Measurements from ENCODE around the gene BEGAIN. TPM values are rescaled to one million over a fixed set of nuclear protein-coding genes. Genes with fewer than 3 reads are reported as not detected.
A peak's percentile ranks its signal among the peaks of the same experiment; 100 is the strongest.

BEGAIN gene
- total RNA-seq, 8 experiments from 2014 or later: 2.6 to 16.0 (median 3.8) TPM

GRCh38 chr14:100590726-100591452 is 3.7 kb upstream of the BEGAIN start:
- Histone ChIP-seq H3K4me1 (replicated peaks in 1 of 2) (peaks cover 15 to 21% of the 10 kb centered on the region in 2 donors), H3K4me3 (no peak overlapping the region), H3K27ac (no peak overlapping the region)
- 40 to 80% (median 70%) methylated on average over 1 to 6 of the region's 14 CpGs; no CpG with 5 or more reads in 5 of the 10 experiments for WGBS, 10 experiments
- no peak for ATAC-seq (replicated peaks in 6 of 8)
- in situ Hi-C loops (cut with MboI; ENCODE audit: low pct_unique_long_range_greater_than_20kb in 2 of 9, low sequenced_read_pairs in 9 of 9, unreplicated experiment in 9 of 9): no loop called here

- no peak overlapping the region for H3K4me3 ChIP-seq
- H3K4me1 ChIP-seq (replicated peaks in 1 of 2): peaks cover 18 to 21% of the 10 kb centered on the region in 2 donors
- no peak overlapping the region for H3K27ac ChIP-seq
- 50 to 100% (median 81%) methylated on average over 1 to 8 of the region's 8 CpGs; no CpG with 5 or more reads in 1 of the 10 experiments for WGBS, 10 experiments
- no peak for ATAC-seq (replicated peaks in 6 of 8)
- in situ Hi-C loops (cut with MboI; ENCODE audit: low pct_unique_long_range_greater_than_20kb in 2 of 9, low sequenced_read_pairs in 9 of 9, unreplicated experiment in 9 of 9): no loop called here
These were observed 2.7 kb upstream of the BEGAIN start for GRCh38 chr14:100589760-100590469.

GRCh38 chr14:100589071-100589759 is 2.0 kb upstream of the BEGAIN start:
- in situ Hi-C loops (cut with MboI; ENCODE audit: low pct_unique_long_range_greater_than_20kb in 2 of 9, low sequenced_read_pairs in 9 of 9, unreplicated experiment in 9 of 9): no loop called here
- H3K27ac ChIP-seq: no peak overlapping the region
- ATAC-seq (replicated peaks in 6 of 8): no peak
- peaks cover 18 to 21% of the 10 kb centered on the region in 2 donors for H3K4me1 ChIP-seq (replicated peaks in 1 of 2)
- 20 to 90% (median 40%) methylated on average over 1 to 2 of the region's 13 CpGs; no CpG with 5 or more reads in 5 of the 10 experiments for WGBS, 10 experiments
- no peak overlapping the region for H3K4me3 ChIP-seq

GRCh38 chr14:100588671-100589070 is 1.5 kb upstream of the BEGAIN start:
- no peak for ATAC-seq (replicated peaks in 6 of 8)
- peaks cover 18 to 21% of the 10 kb centered on the region in 2 donors for H3K4me1 ChIP-seq (replicated peaks in 1 of 2)
- H3K4me3 ChIP-seq: no peak overlapping the region
- WGBS, 10 experiments: 0 to 79% (median 60%) methylated on average over 1 to 9 of the region's 10 CpGs; no CpG with 5 or more reads in 6 of the 10 experiments
- no peak overlapping the region for H3K27ac ChIP-seq
- in situ Hi-C loops (cut with MboI; ENCODE audit: low pct_unique_long_range_greater_than_20kb in 2 of 9, low sequenced_read_pairs in 9 of 9, unreplicated experiment in 9 of 9): no loop called here

GRCh38 chr14:100587763-100588411 is 670 bp upstream of the BEGAIN start:
- in situ Hi-C loops (cut with MboI; ENCODE audit: low pct_unique_long_range_greater_than_20kb in 2 of 9, low sequenced_read_pairs in 9 of 9, unreplicated experiment in 9 of 9): no loop called here
- Histone ChIP-seq H3K4me3 (peak overlapping the region; percentile 35 to 62 (median 44)), H3K27ac (no peak overlapping the region), H3K4me1 (replicated peaks in 1 of 2) (peaks cover 18 to 21% of the 10 kb centered on the region in 2 donors)
- ATAC-seq (replicated peaks in 6 of 8): no peak
- WGBS, 10 experiments: 39 to 82% (median 66%) methylated on average over 2 to 8 of the region's 15 CpGs; no CpG with 5 or more reads in 4 of the 10 experiments

GRCh38 chr14:100586403-100587085 is 673 bp downstream of the BEGAIN start:
- 0 to 20% methylated on average over 3 to 7 of the region's 62 CpGs; no CpG with 5 or more reads in 8 of the 10 experiments for WGBS, 10 experiments

GRCh38 chr14:100586153-100586402 is 1.1 kb downstream of the BEGAIN start:
- no peak overlapping the region for H3K27ac ChIP-seq
- no peak for ATAC-seq (replicated peaks in 6 of 8)
- in situ Hi-C loops (cut with MboI; ENCODE audit: low pct_unique_long_range_greater_than_20kb in 2 of 9, low sequenced_read_pairs in 9 of 9, unreplicated experiment in 9 of 9): no loop called here
- peak overlapping the region; percentile 35 to 62 (median 44) for H3K4me3 ChIP-seq
- WGBS, 10 experiments: no CpG with 5 or more reads among the region's 8 CpGs
- H3K4me1 ChIP-seq (replicated peaks in 1 of 2): peaks cover 21% of the 10 kb centered on the region in 2 donors

More at GRCh38 chr14:100586403-100587085, 673 bp downstream of the BEGAIN start:
- in situ Hi-C loops (cut with MboI; ENCODE audit: low pct_unique_long_range_greater_than_20kb in 2 of 9, low sequenced_read_pairs in 9 of 9, unreplicated experiment in 9 of 9): no loop called here
- peak overlapping the region in 1 of 2 donors; percentile 59 for H3K27ac ChIP-seq
- peaks cover 18 to 21% of the 10 kb centered on the region in 2 donors for H3K4me1 ChIP-seq (replicated peaks in 1 of 2)
- ATAC-seq (replicated peaks in 6 of 8): peak in 3 of 8 experiments; percentile 59 to 80 (median 71)
- H3K4me3 ChIP-seq: peak overlapping the region; percentile 35 to 62 (median 44)

- peak overlapping the region in 1 of 5 donors; percentile 44 for H3K4me3 ChIP-seq
- in situ Hi-C loops (cut with MboI; ENCODE audit: low pct_unique_long_range_greater_than_20kb in 2 of 9, low sequenced_read_pairs in 9 of 9, unreplicated experiment in 9 of 9): no loop called here
- 40 to 100% methylated on average over 1 of the region's 23 CpGs; no CpG with 5 or more reads in 8 of the 10 experiments for WGBS, 10 experiments
- no peak overlapping the region for H3K27ac ChIP-seq
- peaks cover 21 to 23% of the 10 kb centered on the region in 2 donors for H3K4me1 ChIP-seq (replicated peaks in 1 of 2)
- no peak for ATAC-seq (replicated peaks in 6 of 8)
These were observed 1.6 kb downstream of the BEGAIN start for GRCh38 chr14:100585448-100586152.

- H3K4me1 ChIP-seq (replicated peaks in 1 of 2): peaks cover 21 to 23% of the 10 kb centered on the region in 2 donors
- 40 to 100% (median 84%) methylated on average over 1 to 5 of the region's 12 CpGs; no CpG with 5 or more reads in 4 of the 10 experiments for WGBS, 10 experiments
- in situ Hi-C loops (cut with MboI; ENCODE audit: low pct_unique_long_range_greater_than_20kb in 2 of 9, low sequenced_read_pairs in 9 of 9, unreplicated experiment in 9 of 9): no loop called here
These were observed 2.9 kb downstream of the BEGAIN start for GRCh38 chr14:100584056-100585031.

GRCh38 chr14:100583245-100583644 is 4.0 kb downstream of the BEGAIN start:
- ATAC-seq (replicated peaks in 6 of 8): no peak
- H3K4me1 ChIP-seq (replicated peaks in 1 of 2): peaks cover 11 to 20% of the 10 kb centered on the region in 2 donors
- in situ Hi-C loops (cut with MboI; ENCODE audit: low pct_unique_long_range_greater_than_20kb in 2 of 9, low sequenced_read_pairs in 9 of 9, unreplicated experiment in 9 of 9): no loop called here
- 65 to 90% (median 78%) methylated on average over 1 to 2 of the region's 2 CpGs; no CpG with 5 or more reads in 1 of the 10 experiments for WGBS, 10 experiments
- H3K4me3 ChIP-seq: no peak overlapping the region
- no peak overlapping the region for H3K27ac ChIP-seq

More at GRCh38 chr14:100584056-100585031, 2.9 kb downstream of the BEGAIN start:
- no peak overlapping the region for H3K27ac ChIP-seq
- no peak overlapping the region for H3K4me3 ChIP-seq
- no peak for ATAC-seq (replicated peaks in 6 of 8)
